ENCODE data around the gene MED16.

Gene MED16

GRCh38 chr19:892894-893689, at the start of gene MED16, which contains the start of gene RNU6-9:
MED16 (minus strand) TSS chr19:893187; CDS start chr19:891131, 2,056 bp downstream.
RNU6-9 (plus strand) TSS chr19:893484.
- DNase-seq (ENCODE audit: low read depth in 2 of 2): peak; percentile 77 to 81

- no peak for DNase-seq (ENCODE audit: low read depth in 2 of 2)
Observed at GRCh38 chr19:942133-942645, 49.2 kb upstream of the MED16 start.

GRCh38 chr19:941292-942132, 48.5 kb upstream of the MED16 start:
- no peak for DNase-seq (ENCODE audit: low read depth in 2 of 2)

DNA sequence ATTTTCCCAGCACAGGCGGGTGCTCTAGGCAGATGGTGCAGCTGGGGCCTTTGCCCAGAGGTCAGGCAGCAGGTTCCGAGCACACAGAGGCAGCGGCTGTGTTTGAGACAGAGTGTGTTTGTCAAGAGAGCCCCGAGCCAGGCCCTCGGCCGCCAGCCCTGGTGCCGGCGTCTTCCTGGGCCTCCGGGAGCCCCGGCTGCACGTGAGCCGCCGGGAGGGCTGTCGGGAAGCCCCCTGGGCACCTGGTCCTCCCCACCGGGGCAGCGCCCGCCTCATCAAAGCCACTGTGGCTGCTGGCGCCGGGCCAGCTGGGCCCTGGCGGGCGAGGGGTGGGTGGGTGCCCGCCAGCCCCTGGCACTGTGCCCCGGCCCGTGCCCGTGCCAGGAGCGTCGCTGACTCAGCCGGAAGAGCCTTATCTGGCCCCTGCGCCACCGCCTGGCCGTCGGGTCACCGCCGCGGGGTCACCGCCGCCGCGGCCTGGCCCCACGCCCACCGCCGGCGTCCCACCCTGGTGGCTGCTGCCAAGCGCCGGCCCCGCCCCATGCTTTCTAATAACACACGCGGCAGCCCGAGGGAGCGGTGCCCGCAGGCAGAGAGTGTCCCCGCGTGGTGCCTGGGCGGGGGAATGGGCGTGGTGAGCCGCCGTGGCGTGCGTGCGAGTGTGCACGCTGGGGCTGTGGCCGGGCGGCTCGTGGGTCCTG, 47.8 kb upstream of the MED16 start:
- DNase-seq (ENCODE audit: low read depth in 2 of 2): no peak

DNA sequence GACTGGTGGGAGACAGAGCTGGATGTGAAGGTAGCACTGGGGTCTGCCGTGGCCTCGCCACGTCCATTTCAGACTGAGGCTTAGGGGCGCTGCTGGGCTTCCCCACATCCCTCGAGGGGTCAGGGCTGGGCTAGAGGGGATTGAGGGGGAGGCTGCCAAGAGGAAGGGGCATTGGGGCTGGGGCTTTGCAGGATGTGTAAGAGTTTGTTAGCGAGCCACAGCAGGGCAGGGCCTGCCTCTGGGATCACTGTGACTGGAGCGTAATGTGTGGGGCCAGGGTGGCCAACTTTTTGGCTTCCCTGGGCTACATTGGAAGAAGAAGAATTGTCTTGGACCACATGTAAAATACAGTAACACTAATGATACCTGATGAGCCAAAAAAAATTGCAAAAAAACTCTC, 46.9 kb upstream of the MED16 start:
- DNase-seq (ENCODE audit: low read depth in 2 of 2): no peak

- DNase-seq (ENCODE audit: low read depth in 2 of 2): no peak
Observed at GRCh38 chr19:939439-939838, 46.5 kb upstream of the MED16 start.

GRCh38 chr19:938233-938923, 45.4 kb upstream of the MED16 start:
- DNase-seq (ENCODE audit: low read depth in 2 of 2): no peak

DNA sequence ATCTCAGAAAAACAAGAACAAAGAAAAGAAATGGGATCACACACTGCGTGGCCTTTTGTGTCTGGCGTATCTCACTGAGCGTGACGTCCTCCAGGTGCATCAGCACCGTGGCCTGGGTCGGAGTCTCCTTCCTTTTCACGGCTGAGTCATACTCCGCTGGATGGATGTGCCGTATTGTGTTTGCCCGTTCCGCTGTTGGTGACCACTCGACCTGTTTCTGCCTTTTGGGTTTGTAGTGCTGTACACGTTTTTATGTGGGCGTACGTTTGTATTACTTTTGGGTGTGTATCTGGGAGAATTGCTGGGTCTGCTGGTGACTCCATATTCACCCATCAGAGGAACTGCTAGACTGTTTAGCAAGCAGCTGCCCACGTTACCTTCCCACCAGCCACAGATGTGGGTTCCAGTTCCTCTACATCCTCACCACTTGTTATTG, 44.3 kb upstream of the MED16 start:
- DNase-seq (ENCODE audit: low read depth in 2 of 2): no peak

- DNase-seq (ENCODE audit: low read depth in 2 of 2): no peak
Observed at GRCh38 chr19:936175-936546, 43.2 kb upstream of the MED16 start.

- DNase-seq (ENCODE audit: low read depth in 2 of 2): no peak
Observed at GRCh38 chr19:934865-935479, 42.0 kb upstream of the MED16 start.

GRCh38 chr19:934197-934840, 41.3 kb upstream of the MED16 start:
- no peak for DNase-seq (ENCODE audit: low read depth in 2 of 2)

- no peak for DNase-seq (ENCODE audit: low read depth in 2 of 2)
Observed at GRCh38 chr19:933553-933882, 40.5 kb upstream of the MED16 start.

DNA sequence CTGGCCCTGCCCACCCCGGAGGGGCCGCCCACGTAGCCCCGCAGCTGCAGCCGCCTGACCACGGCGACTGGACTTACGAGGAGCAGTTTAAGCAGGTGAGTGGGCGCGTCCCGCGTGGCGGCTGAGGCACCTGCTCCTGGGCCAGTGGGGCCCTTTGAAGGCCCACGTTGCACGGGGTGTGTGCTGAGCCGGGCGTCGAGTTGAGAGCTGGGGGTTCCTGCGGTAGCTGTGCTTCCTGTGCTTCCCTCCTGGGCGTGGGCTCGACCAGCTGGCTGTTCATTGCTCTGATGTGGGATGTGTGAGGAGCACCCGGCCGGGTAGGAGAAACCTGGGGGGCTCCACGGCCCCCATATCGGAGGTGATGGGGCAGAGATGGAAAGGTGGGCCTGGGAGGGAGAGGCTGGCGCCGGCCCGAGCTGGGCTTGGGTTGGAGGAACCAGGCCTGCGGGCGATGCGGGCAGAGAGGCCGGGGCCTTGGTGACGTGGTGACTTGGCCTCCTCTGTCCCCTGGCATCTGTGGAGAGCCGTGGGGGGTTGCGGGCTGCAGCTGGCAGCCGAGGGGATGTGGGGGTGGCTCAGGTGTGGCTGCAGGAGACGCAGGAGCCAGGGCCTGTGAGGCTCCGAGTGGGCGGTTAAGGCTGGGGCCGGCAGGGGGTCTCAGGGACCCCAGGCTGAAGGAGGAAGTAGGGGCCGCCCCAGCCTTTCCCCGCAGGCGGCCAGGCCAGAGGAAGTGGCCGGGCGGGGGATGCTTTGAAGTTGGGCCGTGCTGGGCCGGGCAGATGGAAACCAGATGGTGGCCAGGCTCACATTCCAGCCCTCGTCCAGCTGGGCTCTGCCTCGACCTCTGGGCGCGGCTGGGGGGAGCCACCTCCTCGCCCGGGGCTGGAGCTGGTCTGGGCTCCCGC, 39.9 kb upstream of the MED16 start:
- DNase-seq (ENCODE audit: low read depth in 2 of 2): no peak

- no peak for DNase-seq (ENCODE audit: low read depth in 2 of 2)
Observed at GRCh38 chr19:931860-932647, 39.1 kb upstream of the MED16 start.

- no peak for DNase-seq (ENCODE audit: low read depth in 2 of 2)
Observed at GRCh38 chr19:929891-930258, 36.9 kb upstream of the MED16 start.

DNA sequence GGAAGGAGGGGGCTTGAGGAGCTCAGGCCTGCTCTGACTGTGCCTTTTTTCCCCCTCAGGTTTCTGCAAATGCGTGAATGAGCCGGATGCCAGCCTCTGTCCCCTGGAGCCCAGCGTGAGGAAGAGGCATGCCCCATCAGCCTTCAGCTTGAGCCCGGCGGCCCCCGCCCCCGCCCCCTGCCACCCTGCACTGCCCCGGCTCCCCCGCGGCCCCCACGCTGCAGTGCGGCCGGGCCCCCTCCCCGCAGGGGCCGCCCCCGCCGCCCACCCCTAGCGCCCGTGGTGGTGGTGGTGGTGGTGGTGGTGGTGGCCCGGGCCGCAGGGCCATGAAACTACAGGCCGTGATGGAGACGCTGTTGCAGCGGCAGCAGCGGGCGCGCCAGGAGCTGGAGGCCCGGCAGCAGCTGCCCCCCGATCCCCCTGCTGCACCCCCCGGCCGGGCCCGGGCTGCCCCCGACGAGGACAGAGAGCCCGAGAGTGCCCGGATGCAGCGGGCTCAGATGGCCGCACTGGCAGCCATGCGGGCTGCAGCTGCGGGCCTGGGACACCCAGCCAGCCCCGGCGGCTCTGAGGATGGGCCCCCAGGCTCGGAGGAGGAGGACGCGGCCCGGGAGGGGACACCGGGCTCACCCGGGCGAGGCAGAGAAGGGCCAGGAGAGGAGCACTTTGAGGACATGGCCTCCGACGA, 36.4 kb upstream of the MED16 start:
- DNase-seq (ENCODE audit: low read depth in 2 of 2): no peak

DNA sequence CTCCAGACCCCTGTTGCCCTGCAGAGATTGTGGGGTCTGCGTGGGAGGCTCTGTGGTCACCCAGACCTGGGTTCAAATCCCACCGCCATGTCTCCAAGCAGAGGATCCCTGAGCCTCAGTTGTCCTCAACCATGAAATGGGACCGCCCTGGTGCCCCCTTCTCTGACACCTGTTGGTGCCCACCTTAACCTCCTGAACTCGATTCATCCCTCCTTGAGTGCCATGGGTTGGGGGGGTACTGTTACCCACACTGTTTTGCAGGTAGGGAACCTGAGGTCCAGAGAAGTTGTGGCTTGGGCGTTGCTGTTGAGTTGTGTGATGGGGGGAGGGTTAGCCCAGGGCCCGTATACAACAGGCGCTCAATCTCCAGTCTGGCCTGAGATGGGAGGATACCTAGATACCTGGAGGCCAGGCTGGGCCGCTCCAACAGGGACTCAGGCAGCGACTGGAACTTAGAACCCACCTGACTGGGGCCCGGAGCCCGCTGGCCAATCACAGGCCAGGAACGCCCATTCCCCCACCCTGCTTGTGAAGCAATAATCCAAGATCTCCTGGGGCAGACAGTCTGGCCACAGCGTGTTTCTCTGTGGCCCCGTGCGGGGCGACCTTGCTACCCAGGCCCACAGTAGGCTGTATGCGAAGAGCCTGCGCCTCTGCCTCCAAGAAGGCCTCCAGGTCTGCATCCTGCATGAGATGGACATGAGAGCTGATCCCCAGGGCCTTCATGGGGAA, 35.6 kb upstream of the MED16 start:
- no peak for DNase-seq (ENCODE audit: low read depth in 2 of 2)

Data from fibroblast of skin of left biceps (primary cell).